Omental fat pad (tissue), 4 donors: ENCODE results near the gene MKLN1. TPM values are rescaled to one million over a fixed set of nuclear protein-coding genes. Genes with fewer than 3 reads are reported as not detected.
"Not testable (repeated sequence)": the region's sequence is repeated elsewhere in the genome, so short reads cannot be mapped to it uniquely, and the experiment has no call there.

Source experiments
- ATAC-seq: fragments of 150-250 bp; one replicate; pipeline ENCODE4 v1.9.1; 2016; ENCODE audit warnings: mild to moderate bottlenecking, moderate library complexity; ENCODE audit not compliant: low FRiP score
- DNase-seq: peaks from one replicate; pipeline ENCODE4 v3.0.0-alpha.2; 2019; ENCODE audit warnings: low spot score
- CTCF ChIP-seq, 3 donors: fragments of 450-650 bp; IDR thresholded peaks; one replicate each; pipeline ENCODE4 v1.5.1; 2016 to 2017; ENCODE audit warnings: antibody characterized with exemption in 3 of 3, mild to moderate bottlenecking in 3 of 3, moderate library complexity in 2 of 3
- total RNA-seq, 4 donors: library from RNA; depleted of rRNA; stranded (reverse); fragments of >200 nt; gene quantifications; one replicate each; pipeline ENCODE4 v1.1.0, GENCODE V29; 2016

The MKLN1 gene
- total RNA-seq, 4 donors from 2014 or later: 48.9 to 108 (median 49.8) TPM

- TF ChIP-seq CTCF (IDR thresholded peaks at IDR 0.05): no peak
- ATAC-seq (no peak), DNase-seq (no peak)
These were observed 26.9 kb upstream of the MKLN1 start for GRCh38 chr7:131300572-131301466.

- no peak for ATAC-seq
- DNase-seq: no peak
- TF ChIP-seq CTCF (IDR thresholded peaks at IDR 0.05): no peak
These were observed 25.2 kb upstream of the MKLN1 start for GRCh38 chr7:131302446-131302845.

- no peak for TF ChIP-seq CTCF (IDR thresholded peaks at IDR 0.05)
- DNase-seq (no peak), ATAC-seq (no peak)
These were observed 24.6 kb upstream of the MKLN1 start for GRCh38 chr7:131302876-131303707.

- no peak for TF ChIP-seq CTCF (IDR thresholded peaks at IDR 0.05)
- ATAC-seq: no peak
- no peak for DNase-seq
These were observed 22.5 kb upstream of the MKLN1 start for GRCh38 chr7:131305152-131305551.

GRCh38 chr7:131306041-131306440 lies 21.6 kb upstream of the MKLN1 start:
- not testable (repeated sequence) for ATAC-seq, DNase-seq

GRCh38 chr7:131306777-131307176 lies 20.9 kb upstream of the MKLN1 start:
- ATAC-seq: no peak

More at GRCh38 chr7:131306777-131307176, 20.9 kb upstream of the MKLN1 start:
- DNase-seq: no peak
- no peak for TF ChIP-seq CTCF (IDR thresholded peaks at IDR 0.05)
